Activated CD8-positive, alpha-beta T cell treated with anti-CD3 and anti-CD28 coated beads for 36 hours (primary cell): ENCODE results near the gene TEX261. TPM values are rescaled to one million over a fixed set of nuclear protein-coding genes. Genes with fewer than 3 reads are reported as not detected.

Source experiments
- ATAC-seq: fragments of 200-7000 bp; cut with Tn5 transposase; one replicate; pipeline ENCODE4 v1.10.0; 2021; ENCODE audit warnings: mild to moderate bottlenecking, moderate library complexity
- CTCF ChIA-PET: fragments of 350-600 bp; sonication (Branson Sonifier 250); formaldehyde crosslinking; loops from one replicate; lab custom pipeline; 2021; ENCODE audit warnings: antibody characterized with exemption; lab: Charles Lee
- POLR2A ChIA-PET: fragments of 350-600 bp; sonication (Branson Sonifier 250); formaldehyde crosslinking; loops from one replicate; lab custom pipeline; 2021; ENCODE audit warnings: antibody characterized with exemption; lab: Charles Lee
- DNase-seq: peaks from one replicate; pipeline ENCODE4 v3.0.0-alpha.2; 2020
- H3K27ac Mint-ChIP-seq: one replicate; pipeline ENCODE4 v1.8.0; 2021; ENCODE audit warnings: mild to moderate bottlenecking, mixed read lengths
- H3K27me3 Mint-ChIP-seq: one replicate; pipeline ENCODE4 v1.8.0; 2021; ENCODE audit warnings: mixed read lengths
- H3K36me3 Mint-ChIP-seq: one replicate; pipeline ENCODE4 v1.8.0; 2021; ENCODE audit warnings: low read depth, mixed read lengths
- H3K4me1 Mint-ChIP-seq: one replicate; pipeline ENCODE4 v1.8.0; 2021; ENCODE audit warnings: low read depth, mixed read lengths
- H3K4me3 Mint-ChIP-seq: one replicate; pipeline ENCODE4 v1.8.0; 2021; ENCODE audit warnings: mild to moderate bottlenecking, moderate library complexity, mixed read lengths
- H3K9me3 Mint-ChIP-seq: one replicate; pipeline ENCODE4 v1.8.0; 2021; ENCODE audit warnings: mixed read lengths
- CTCF ChIP-seq: fragments of 200-600 bp; IDR thresholded peaks from one replicate; pipeline ENCODE4 v1.8.0; 2022; ENCODE audit warnings: antibody characterized with exemption, mild to moderate bottlenecking
- intact Hi-C: fragments of 100-400 bp; cut with micrococcal nuclease; formaldehyde crosslinking; loops from one replicate; pipeline ENCODE4 v1.10.0; 2022
- total RNA-seq, 2 experiments: library from RNA; stranded (reverse); gene quantifications; one replicate each; pipeline ENCODE4 v1.2.3, GENCODE V29; 2021

TEX261 gene
- total RNA-seq, 2 experiments from 2014 or later = 38.8 to 39.9 TPM

- ATAC-seq = peak; percentile 40
- Mint-ChIP-seq H3K36me3 (peaks cover 14% of the 10 kb centered on the region), H3K4me3 (peak overlapping the region; percentile 79), H3K4me1 (peaks cover 32% of the 10 kb centered on the region), H3K27ac (peak overlapping the region; percentile 75), H3K27me3 (no peaks in the 10 kb centered on the region), H3K9me3 (no peaks in the 10 kb centered on the region)
- intact Hi-C loops = loop anchor here (2.0 kb wide), 1 partner anchor 31 kb away; no protein-coding TSS in a partner anchor
- peak; percentile 71 for DNase-seq
- peak; percentile 45 for TF ChIP-seq CTCF
- ChIA-PET CTCF (no interaction called here), POLR2A (interaction anchor here (0.7 kb wide), 1 partner anchor 1531 kb away, joined by 3 read pairs; no protein-coding TSS in a partner anchor)
These were observed 705 bp upstream of the TEX261 start for GRCh38 chr2:70995426-70995729.

GRCh38 chr2:70994009-70994698, 519 bp downstream of the TEX261 start:
- no peaks in the 10 kb centered on the region for H3K27me3 Mint-ChIP-seq
- POLR2A ChIA-PET = interaction anchor here (1.2 to 1.9 kb wide), 2 partner anchors 9 to 11 kb away, joined by 4 to 5 read pairs; no protein-coding TSS in a partner anchor
- H3K27ac Mint-ChIP-seq = peak overlapping the region; percentile 92
- DNase-seq (peak; percentile 69), ATAC-seq (peak; percentile 18)
- intact Hi-C loops = loop anchor here (2.0 kb wide), 1 partner anchor 29 kb away; no protein-coding TSS in a partner anchor
- CTCF ChIA-PET = interaction anchor here (0.9 to 3.8 kb wide), 4 partner anchors 8 to 29 kb away, joined by 3 to 22 read pairs (median 5); no protein-coding TSS in a partner anchor
- H3K4me1 Mint-ChIP-seq = peaks cover 25% of the 10 kb centered on the region
- H3K4me3 Mint-ChIP-seq = peak overlapping the region; percentile 99
- peaks cover 17% of the 10 kb centered on the region for H3K36me3 Mint-ChIP-seq
- no peak for TF ChIP-seq CTCF
- no peaks in the 10 kb centered on the region for H3K9me3 Mint-ChIP-seq

GRCh38 chr2:70992945-70993853, 1.5 kb downstream of the TEX261 start:
- H3K27ac Mint-ChIP-seq = peak overlapping the region; percentile 92
- H3K4me3 Mint-ChIP-seq = peak overlapping the region; percentile 99
- no peaks in the 10 kb centered on the region for H3K27me3 Mint-ChIP-seq
- DNase-seq (no peak), ATAC-seq (no peak)
- peaks cover 26% of the 10 kb centered on the region for H3K36me3 Mint-ChIP-seq
- no peak for TF ChIP-seq CTCF
- peaks cover 25% of the 10 kb centered on the region for H3K4me1 Mint-ChIP-seq
- POLR2A ChIA-PET = interaction anchor here (1.9 kb wide), 1 partner anchor 8 kb away, joined by 5 read pairs; no protein-coding TSS in a partner anchor
- CTCF ChIA-PET = interaction anchor here (0.9 to 3.8 kb wide), 6 partner anchors 7 to 45 kb away, joined by 3 to 22 read pairs (median 6); no protein-coding TSS in a partner anchor
- no peaks in the 10 kb centered on the region for H3K9me3 Mint-ChIP-seq
- intact Hi-C loops = no loop called here

- intact Hi-C loops = no loop called here
- no peaks in the 10 kb centered on the region for H3K27me3 Mint-ChIP-seq
- TF ChIP-seq CTCF = no peak
- H3K4me3 Mint-ChIP-seq = no peak overlapping the region
- DNase-seq (no peak), ATAC-seq (no peak)
- no peaks in the 10 kb centered on the region for H3K9me3 Mint-ChIP-seq
- peaks cover 25% of the 10 kb centered on the region for H3K4me1 Mint-ChIP-seq
- peaks cover 28% of the 10 kb centered on the region for H3K36me3 Mint-ChIP-seq
- ChIA-PET POLR2A (no interaction called here), CTCF (interaction anchor here (1.9 to 3.8 kb wide), 2 partner anchors 26 to 43 kb away, joined by 6 to 22 read pairs; no protein-coding TSS in a partner anchor)
- peak overlapping the region; percentile 55 for H3K27ac Mint-ChIP-seq
These were observed 2.9 kb downstream of the TEX261 start for GRCh38 chr2:70991742-70992141.
